ENCODE measurements around the gene NENF.

DNA sequence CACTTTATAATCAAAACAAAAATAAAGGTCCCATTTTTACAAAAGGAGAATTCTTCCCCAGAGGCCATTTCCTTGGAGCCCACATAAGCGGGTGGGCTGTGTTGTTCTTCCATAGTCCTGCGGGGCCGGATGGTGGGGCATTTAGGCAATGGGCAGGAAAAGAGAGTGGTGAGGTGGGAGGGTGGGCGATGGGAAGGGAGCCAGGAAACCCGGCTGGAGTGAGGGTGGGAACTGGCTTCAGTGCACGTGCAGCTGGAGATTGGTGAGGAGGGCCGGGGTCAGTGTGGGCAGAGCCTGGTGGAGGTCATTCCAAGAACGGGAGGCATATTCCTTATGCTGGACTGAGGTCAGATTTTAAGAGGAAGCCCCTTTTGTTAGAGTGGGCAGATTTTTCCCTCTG is 13.6 kb downstream of the NENF start:
- no peak for TF ChIP-seq EZH2 (IDR thresholded peaks at IDR 0.05)
- TF ChIP-seq, protein P1, sequence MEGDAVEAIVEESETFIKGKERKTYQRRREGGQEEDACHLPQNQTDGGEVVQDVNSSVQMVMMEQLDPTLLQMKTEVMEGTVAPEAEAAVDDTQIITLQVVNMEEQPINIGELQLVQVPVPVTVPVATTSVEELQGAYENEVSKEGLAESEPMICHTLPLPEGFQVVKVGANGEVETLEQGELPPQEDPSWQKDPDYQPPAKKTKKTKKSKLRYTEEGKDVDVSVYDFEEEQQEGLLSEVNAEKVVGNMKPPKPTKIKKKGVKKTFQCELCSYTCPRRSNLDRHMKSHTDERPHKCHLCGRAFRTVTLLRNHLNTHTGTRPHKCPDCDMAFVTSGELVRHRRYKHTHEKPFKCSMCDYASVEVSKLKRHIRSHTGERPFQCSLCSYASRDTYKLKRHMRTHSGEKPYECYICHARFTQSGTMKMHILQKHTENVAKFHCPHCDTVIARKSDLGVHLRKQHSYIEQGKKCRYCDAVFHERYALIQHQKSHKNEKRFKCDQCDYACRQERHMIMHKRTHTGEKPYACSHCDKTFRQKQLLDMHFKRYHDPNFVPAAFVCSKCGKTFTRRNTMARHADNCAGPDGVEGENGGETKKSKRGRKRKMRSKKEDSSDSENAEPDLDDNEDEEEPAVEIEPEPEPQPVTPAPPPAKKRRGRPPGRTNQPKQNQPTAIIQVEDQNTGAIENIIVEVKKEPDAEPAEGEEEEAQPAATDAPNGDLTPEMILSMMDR (IDR thresholded peaks at IDR 0.05) = no peak
- no peak for TF ChIP-seq EZH2phosphoT487 (IDR thresholded peaks at IDR 0.05)
